HG03103 (cell line): ENCODE results near the gene SLC39A5.

Experiments
- ATAC-seq: cut with Tn5 transposase; IDR thresholded peaks from one replicate; pipeline ENCODE4 v1.9.1; 2021; ENCODE audit warnings: low read depth; ENCODE audit not compliant: unreplicated experiment

Gene SLC39A5

DNA sequence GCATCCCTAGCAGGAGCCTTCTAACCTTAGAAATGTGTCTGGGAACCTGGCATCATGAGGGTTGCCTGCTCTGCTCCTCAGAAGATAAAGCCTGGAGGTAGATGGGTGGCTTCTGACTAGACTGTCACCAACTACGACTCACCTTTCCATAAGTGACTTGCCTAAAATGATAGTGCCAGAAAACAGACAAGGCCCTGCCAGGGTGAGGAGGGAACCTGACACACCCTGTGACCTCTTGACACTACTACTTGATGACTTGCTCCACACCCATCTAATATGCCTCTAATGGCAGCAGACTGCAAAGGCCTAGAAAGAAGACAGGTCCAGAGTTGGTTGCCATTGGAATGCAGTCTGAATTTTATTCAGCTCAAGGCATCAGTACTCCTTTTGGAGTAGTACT, 17.5 kb upstream of the SLC39A5 start:
- ATAC-seq, result no peak

DNA sequence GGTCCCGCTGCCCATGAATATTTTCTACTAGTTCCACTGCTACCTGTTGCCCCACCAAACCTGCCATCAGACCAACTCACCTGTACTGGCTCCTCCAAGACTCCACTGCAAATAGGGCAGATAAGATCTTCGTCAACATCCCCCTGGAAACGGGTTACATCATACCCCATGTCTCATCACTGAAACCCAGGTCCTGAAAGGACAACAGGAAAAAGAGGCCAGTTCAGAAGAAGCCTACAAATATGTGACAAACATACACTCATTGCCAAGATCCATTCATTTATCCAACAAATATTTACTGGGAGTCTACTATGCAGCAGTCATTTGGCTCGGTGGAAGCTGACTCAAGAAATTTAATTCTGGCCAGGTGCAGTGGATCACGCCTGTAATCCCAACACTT, 16.0 kb upstream of the SLC39A5 start:
- no peak for ATAC-seq

DNA sequence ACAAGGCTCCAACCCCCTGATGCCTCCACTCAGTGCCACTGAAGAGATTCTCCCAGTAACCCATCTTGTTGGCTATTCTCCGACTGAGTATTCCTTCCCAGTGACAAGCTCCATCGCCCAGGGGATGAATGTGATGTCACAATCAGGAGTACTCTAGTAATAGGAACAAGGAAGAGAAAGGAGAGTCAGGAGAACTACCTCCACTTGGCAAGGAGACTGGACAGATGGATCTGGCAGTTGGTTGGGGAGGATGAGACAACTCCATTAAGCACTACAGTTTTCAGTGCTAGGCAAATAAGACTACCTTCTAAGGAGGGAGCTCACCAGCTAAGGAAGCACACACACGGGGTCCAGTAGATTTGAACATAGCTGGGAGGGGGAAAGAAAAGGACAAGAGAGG, 13.4 kb upstream of the SLC39A5 start:
- no peak for ATAC-seq

DNA sequence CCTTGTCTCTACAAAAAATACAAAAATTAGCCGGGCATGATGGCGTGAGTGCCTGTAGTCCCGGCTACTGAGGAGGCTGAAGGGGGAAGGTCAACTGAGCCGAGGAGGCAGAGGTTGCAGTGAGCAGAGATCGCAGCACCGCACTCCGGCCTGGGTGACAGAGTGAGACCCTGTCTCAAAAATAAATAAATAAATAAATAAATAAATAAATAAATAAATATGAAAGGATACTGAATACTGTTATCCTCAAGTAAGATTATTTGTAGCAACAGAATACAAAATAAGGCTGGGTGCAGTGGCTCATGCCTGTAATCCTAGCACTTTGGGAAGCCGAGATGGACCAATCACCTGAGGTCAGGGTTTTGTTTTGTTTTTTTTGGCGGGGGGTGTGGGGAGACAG, 10.0 kb upstream of the SLC39A5 start:
- ATAC-seq, result no peak

DNA sequence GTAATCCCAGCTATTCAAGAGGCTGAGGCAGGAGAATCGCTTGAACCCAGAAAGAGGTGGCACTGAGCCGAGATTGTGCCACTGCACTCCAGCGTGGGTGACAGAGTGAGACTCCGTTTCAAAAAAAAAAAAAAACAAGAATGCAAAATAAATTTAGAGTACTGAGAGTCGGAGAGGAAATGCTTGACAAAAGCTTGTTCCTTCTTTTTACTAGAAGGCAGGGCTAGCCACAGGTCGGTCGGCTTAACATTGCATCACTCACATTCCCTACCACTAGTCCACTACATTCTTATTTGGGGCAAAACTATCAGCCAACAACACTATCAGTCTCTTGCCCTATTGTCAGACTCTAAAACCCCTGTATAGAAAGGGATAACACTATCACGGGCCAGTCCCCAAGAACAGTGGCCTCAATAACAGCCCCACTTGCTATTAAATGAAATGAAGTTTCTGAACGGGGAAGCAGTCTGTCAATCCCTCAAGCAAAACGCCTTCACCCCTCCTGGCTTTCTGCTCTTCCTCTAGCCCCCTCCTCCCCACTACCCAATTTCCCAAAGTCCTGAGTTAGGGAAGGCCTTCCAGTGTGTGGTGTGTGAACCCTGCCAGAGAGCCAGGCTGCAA, 9.1 kb upstream of the SLC39A5 start:
- no peak for ATAC-seq

DNA sequence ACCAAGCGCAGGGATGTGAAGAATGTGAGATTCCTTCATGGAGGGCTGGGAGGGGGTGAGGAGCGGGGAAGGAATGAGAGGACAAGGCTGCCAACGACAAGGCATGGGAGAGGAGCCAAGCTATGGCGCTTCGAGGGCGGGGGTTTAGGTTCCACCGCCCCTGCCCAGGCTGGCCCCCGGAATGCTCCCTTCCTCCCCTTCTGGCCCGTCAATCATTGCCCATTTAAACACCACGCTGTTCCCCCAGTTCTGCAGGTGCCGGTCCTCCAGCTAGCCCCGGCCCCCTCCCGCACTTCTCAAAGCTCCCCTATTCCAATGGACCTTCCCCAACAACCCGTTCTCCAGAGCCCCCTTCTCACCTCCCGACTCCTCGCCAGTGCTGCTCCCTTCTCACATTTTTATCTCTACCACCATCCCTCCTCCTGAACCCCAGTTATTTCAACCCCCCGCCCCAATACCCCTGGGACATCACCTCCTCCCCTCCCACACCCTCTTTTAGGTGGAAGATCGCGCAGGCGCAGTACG, 8.6 kb upstream of the SLC39A5 start:
- ATAC-seq, result peak; percentile 14

DNA sequence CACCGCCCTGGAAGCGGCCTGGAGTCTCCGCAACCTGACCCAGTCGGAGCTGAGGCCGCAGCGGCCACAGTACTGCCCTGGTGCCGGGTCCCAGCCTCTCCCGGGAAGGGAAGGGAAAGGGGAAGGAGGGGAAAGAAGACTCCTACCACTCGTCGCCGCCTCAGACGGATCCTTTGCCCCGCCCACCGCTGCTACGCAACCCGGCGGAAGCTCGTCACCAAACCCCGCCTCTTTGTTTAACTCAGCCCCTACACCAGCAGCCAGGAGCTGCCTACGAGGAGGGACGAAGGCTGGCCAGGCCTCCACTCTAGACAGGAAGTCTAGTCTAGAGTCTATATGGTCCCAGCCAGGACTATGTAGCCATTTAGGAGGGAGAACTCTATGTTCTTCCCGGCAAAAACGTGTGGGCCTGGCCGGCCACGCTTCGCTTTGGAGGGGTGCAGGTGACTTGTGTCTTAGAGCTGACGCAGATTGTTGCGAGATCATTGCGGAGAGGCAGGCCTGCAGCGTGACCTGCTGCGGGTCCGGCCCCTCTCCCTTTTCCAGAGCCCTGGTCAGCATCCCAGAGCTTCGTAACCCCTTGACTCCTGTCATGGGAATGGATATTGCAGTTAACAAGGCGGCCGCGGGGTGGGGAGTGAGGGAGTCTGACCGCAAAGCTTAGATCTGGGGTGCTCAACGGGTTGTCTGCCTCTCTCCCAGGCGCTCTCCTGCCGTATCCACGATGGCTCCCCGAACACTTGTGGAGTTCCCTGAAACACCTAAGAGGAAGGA, 7.9 kb upstream of the SLC39A5 start, which contains the start of gene RNF41:
TSS of gene RNF41 (minus strand) at position 166 of the 774 bp plus-strand sequence. CDS start 7,875 bp downstream, outside the sequence.
- ATAC-seq, result peak; percentile 67

DNA sequence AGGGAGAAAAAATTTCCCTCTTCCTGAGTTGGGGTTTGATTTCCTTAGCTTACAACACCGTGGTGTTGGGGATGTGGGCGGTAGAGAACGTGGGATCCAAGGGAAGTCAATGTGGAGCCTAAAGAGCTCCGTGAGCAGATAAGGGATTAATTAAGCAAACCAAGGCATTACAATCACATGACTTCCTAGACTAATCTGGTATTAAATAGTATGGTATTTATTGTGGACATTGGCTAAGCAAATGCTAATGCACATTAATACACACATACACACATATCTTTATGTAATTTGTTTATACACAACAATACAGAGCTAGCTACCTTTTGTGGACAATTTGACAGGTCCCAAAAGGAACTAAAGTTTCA, 7.3 kb upstream of the SLC39A5 start:
- ATAC-seq, result no peak

DNA sequence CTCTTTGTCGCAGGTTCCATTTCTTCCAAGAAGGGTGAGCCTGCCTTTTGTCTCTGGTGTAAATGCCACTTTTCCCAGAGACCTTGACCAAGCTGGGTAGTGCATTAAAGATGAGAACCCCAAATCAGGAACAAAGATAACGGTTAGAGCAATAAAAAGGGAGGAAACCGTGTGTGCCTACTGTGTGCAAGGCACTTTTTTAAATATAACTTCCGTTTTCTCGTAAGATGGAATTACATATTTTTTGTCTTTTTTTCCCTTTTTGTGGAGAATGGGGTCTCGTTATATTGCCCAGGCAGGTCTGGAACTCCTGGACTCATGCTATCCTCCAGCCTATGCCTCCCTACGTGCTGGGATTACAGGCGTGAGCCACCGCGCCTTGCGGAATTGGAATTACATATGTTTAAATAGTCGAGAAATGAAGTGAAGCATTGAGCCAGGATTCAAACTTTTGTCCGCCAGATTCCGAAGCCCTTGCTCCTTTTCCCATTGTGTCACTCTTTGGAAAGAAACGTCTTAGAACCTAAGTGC, 6.2 kb upstream of the SLC39A5 start:
- no peak for ATAC-seq

DNA sequence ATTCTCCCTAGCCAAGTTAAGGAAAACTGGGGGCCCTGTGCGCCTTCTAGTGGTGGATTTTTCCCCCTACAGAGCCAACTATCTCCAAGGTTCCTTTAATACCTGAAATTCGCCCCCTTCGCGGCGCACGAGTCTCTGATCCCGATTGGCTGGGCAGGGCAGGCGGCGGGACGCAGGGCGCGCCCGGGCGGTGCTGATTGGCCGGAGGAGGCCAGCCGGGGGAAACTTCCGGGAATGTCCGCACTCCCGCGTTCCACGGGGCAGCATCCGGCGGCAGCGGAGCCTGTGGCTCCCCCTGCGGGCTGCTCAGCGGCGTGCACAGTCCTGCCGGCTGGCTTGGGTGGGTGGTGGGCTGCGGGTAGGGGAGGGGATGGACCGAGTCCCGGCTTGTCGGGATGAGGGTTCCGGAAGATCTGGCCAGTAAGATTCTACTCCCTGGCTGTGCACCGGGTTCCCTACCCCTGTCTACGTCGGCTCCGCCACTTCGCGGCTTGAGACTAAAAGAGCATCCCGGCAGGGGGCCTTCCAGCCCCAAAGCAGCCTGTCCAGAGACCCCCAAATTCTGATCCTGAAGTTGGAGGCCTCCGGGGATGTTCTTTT, 5.6 kb upstream of the SLC39A5 start, which contains the start of gene NABP2:
TSS of gene NABP2 (plus strand) at position 241 of the 600 bp plus-strand sequence. CDS start 515 bp downstream, outside the sequence.
- ATAC-seq, result peak; percentile 55

DNA sequence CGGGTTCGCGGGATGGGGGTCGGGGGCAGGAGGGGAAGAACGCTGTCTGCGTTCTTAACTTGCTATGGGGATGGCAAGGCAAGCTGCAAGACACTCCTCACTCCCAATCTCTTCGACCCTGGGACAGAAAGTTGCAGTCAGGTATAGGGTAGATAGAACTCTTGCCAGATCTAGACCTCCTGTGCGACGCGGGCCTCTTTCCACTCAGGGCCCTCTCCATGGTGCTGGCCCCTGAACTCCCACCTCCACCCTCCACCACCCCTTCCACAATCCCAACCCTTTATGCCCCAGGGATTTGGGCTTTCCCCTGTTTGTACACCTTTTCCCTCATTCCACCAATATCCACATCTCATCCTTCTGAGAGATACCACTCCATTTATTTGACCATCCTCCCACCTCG, 4.9 kb upstream of the SLC39A5 start:
- ATAC-seq, result no peak

DNA sequence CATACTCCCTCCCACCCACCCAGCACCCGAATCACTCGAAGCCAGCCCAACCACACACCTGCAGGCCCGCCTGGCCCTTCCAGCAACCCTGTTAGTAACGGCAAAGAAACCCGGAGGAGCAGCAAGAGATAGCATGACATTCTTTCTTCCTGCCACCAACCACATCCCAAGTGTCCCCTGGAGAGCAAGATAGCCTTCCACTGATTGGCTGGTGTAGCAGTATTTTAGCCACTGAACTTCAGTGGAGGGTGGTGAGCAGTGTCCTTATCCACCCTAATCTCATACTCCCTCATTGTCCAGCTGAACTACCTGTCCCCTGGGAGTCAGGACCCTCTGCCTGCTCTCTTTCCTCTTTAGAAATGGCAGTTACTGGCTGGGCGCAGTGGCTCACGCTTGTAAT, 769 bp upstream of the SLC39A5 start:
- no peak for ATAC-seq

DNA sequence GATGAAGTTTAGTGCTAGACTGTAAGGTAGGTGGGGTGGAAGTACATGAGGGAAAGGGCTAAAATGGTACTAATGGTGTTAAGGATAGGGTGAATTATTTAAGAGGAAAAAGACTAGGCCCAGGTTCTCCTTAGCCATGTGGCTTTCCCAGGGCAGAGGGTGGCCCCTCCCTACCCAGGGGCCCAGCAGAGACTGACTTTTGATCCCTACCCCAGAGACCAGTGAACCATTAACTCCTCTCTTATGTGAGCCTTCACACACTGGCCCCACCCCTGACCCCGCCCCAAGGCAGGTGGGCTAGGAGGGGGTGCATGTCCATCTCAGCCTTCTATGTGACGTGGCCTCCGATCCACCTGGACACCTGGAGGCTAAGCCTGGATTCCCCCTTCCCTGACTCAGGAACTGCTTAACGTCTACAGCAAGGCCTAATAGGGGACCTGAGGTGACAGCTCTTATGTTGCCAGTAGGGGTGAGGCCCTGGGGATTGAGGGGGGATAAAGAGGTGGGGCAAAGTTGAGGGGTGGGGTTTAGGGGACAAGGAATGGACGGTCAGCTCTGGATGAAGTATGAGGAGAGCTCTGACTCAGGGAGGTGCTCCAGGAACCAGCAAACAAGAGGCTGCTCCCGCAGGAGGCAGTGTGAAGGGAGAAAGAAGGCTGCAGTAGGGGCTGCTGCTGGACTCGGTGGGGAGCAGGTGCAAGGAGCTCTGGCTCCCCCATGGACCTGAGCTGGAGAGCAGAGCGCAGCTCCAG, 757 bp downstream of the SLC39A5 start:
- ATAC-seq, result no peak

DNA sequence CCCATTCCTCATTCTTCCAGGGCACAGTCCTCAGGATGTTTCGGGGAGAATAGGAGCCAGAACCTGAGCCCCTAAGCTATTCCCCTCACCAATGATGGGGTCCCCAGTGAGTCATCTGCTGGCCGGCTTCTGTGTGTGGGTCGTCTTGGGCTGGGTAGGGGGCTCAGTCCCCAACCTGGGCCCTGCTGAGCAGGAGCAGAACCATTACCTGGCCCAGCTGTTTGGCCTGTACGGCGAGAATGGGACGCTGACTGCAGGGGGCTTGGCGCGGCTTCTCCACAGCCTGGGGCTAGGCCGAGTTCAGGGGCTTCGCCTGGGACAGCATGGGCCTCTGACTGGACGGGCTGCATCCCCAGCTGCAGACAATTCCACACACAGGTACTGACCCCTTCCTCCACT, 1.3 kb downstream of the SLC39A5 start:
- ATAC-seq, result no peak

DNA sequence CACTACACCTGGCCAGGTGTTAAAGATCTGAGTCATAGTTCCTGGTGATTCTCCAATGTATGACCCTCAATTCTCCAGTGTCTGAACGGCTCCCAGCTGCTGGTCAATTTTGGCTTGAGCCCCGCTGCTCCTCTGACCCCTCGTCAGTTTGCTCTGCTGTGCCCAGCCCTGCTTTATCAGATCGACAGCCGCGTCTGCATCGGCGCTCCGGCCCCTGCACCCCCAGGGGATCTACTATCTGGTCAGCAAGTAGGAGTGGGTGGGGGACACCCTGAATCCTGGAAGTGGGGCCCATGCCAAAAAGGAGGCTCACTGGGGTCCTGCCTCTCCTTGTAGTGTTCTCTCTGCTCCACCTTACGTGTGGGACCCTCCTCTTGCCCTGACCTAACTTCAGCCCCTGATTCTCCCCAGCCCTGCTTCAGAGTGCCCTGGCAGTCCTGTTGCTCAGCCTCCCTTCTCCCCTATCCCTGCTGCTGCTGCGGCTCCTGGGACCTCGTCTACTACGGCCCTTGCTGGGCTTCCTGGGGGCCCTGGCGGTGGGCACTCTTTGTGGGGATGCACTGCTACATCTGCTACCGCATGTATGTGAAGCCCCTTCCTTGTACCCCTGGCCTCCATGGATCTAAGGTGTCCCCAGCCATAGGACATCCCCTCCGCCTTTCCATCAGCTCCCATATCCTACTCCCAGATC, 5.0 kb downstream of the SLC39A5 start:
- no peak for ATAC-seq

DNA sequence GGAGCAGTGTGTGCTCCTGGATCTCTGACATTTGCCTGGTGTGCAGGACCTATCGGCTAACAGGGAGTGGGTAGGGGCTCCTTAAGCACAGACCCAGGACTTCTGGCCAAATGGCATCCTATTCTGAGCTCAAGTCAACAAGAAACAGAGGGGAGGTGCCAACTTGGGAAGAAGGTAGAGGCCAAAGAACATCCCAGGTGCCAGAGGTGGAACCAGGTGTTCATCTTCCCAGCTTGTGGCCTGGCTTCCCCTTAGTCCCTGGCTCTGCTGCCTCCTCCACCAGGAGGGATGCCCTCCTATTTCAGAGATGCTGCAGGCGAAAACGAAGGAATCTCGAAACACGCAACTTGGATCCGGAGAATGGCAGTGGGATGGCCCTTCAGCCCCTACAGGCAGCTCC, 6.2 kb downstream of the SLC39A5 start:
- ATAC-seq, result no peak

DNA sequence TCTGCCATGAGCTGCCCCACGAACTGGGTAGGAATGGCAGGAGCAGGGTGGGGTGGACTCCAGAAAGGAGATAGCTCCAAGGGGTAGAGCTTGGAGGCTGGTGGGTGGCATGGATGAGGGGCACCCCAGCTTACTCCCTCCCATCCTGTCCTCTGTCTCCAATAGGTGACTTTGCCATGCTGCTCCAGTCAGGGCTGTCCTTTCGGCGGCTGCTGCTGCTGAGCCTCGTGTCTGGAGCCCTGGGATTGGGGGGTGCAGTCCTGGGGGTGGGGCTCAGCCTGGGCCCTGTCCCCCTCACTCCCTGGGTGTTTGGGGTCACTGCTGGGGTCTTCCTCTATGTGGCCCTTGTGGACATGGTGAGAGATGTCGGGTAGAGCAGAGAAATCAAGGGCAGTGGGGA, 7.1 kb downstream of the SLC39A5 start:
- ATAC-seq, result no peak

DNA sequence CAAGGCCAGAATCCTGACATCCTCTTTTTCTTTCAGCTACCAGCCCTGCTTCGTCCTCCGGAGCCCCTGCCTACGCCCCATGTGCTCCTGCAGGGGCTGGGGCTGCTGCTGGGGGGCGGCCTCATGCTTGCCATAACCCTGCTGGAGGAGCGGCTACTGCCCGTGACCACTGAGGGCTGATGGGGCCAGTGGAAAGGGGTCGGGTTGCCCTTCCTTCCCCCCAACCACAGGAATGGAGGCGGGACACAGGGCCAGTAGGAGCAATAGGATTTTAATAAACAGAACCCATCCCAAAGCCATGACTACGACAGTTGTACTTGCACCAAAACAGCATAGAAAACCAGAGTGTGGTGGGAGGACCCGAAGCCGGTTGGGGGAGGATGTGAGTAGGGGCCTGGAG, 7.7 kb downstream of the SLC39A5 start:
- no peak for ATAC-seq

DNA sequence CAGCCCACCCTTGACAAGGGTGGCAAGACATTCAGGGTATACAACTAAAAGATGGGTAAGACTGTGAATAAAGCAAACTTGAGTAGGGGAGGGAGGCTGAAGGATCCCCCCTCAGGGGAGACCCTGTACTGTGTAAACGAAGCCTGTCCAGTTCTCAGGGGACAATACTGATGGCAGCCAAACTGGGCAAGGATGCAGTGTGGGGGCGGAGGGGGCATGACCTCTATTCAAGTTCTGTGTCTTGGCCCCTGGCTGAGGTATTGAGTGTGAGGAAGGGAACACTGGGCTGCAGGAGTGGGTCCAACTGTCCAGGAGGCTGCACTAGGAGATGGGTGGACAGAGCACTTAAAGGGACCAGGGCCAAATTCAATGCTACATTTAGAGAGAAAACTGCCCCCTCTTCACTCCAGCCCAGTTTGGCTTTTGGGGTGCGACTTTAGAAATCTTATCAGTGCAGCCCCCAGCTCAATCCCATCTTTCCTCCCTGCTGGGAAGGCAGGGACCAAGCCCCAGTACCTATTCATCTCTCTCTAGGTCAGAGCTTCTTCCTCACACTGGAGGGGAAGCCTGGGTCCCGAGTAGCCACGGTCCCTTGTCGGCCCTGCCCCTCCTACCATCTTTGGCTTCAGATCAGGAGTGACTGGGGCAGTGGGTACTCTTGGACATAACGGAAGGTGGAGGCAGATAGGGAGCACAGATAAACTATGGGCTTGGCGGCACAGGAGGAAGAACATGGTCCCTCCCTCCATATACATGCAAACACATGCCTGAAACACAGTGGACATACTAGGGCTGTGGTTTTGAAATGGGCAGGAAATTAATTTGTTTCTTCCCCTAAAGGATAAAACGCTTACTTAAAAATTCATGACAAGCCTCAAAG, 11.8 kb downstream of the SLC39A5 start:
- ATAC-seq, result no peak
